ENCODE measurements around the gene PDZD2. TPM values are rescaled to one million over a fixed set of nuclear protein-coding genes. Genes with fewer than 3 reads are reported as not detected.
"Not testable (repeated sequence)": the region's sequence is repeated elsewhere in the genome, so short reads cannot be mapped to it uniquely, and the experiment has no call there.

The PDZD2 gene
- total RNA-seq, 3 donors from 2014 or later (not counting 1 experiment from before 2014, with no cell fraction given), result 0.50 to 1.3 (median 0.66) TPM

DNA sequence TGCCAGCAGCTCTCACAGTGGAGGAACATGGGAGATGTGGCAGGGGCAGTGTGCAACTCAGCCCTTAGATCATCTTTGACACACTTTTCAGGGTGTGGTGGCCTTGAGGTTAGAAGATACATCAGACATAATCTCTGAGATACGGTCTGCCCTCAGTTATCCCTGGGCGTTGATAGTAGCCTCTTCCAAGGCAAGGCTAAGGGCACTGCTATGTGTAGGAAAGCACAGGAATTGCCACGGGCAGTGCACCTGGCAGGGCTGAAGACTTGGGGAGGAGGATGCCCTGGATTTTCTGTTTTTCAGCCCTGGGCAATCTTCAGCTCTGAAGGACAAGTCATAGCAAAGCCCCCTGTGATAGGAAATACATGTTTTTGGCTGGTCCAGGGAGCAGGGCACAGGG lies 328.5 kb downstream of the PDZD2 start:
- Mint-ChIP-seq H3K36me3 (no peaks in the 10 kb centered on the region), H3K4me3 (no peak overlapping the region), H3K27ac (no peak overlapping the region), H3K9me3 (no peaks in the 10 kb centered on the region), H3K4me1 (peaks cover 0 to 6% of the 10 kb centered on the region in 2 donors), H3K27me3 (ENCODE audit: low read depth in 2 of 2) (peaks cover 0 to 3% of the 10 kb centered on the region in 2 donors)
- no peak for ATAC-seq
- 73% methylated on average over 3 of the region's 3 CpGs for whole genome bisulfite sequencing (ENCODE audit: insufficient coverage)
- intact Hi-C loops (cut with micrococcal nuclease), result no loop called here
- H3K9me3 ChIP-seq (ENCODE audit: control insufficient read depth, insufficient read depth, low read length), result no peaks in the 10 kb centered on the region
- no peak for DNase-seq
- no peak overlapping the region for H3K4me3 ChIP-seq (ENCODE audit: low read length)
- no peak for TF ChIP-seq CTCF (IDR thresholded peaks at IDR 0.05)
- H3K27ac ChIP-seq (ENCODE audit: low read length), result no peak overlapping the region
- H3K36me3 ChIP-seq (ENCODE audit: control insufficient read depth, insufficient read depth, low read length), result no peaks in the 10 kb centered on the region
- no peaks in the 10 kb centered on the region for H3K27me3 ChIP-seq (ENCODE audit: control insufficient read depth, insufficient read depth, low read length)
- no peaks in the 10 kb centered on the region for H3K4me1 ChIP-seq (ENCODE audit: control insufficient read depth, insufficient read depth, low read length)

- no peak overlapping the region for H3K27ac Mint-ChIP-seq
- intact Hi-C loops (cut with micrococcal nuclease), result no loop called here
Measured at GRCh38 chr5:31972558-31972957, 333.6 kb downstream of the PDZD2 start.

DNA sequence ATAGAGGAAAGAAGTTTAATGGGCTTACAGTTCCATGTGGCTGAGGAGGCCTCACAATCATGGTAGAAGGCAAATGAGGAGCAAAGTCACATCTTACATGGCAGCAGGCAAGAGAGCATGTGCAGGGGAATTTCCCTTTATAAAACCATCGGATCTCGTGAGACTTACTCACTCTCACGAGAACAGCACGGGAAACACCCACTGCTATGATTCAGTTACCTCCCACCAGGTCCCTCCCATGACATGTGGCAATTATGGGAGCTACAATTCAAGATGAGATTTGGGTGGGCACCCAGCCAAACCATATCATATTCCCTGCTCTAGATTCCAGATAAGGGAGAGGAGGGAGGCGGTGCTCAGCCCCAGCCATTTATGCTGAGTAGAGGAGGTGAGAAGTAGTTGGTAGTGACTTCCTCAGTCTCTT lies 336.3 kb downstream of the PDZD2 start:
- 60% methylated on average over 3 of the region's 5 CpGs for WGBS (ENCODE audit: insufficient coverage)
- H3K4me1 Mint-ChIP-seq; H3K27me3 Mint-ChIP-seq (ENCODE audit: low read depth in 2 of 2); DNase-seq; H3K36me3 Mint-ChIP-seq; H3K27ac Mint-ChIP-seq; intact Hi-C loops (cut with micrococcal nuclease); H3K4me1 ChIP-seq (ENCODE audit: control insufficient read depth, insufficient read depth, low read length); H3K9me3 Mint-ChIP-seq; H3K27ac ChIP-seq (ENCODE audit: low read length); H3K9me3 ChIP-seq (ENCODE audit: control insufficient read depth, insufficient read depth, low read length); H3K4me3 ChIP-seq (ENCODE audit: low read length); H3K4me3 Mint-ChIP-seq; ATAC-seq; H3K36me3 ChIP-seq (ENCODE audit: control insufficient read depth, insufficient read depth, low read length); H3K27me3 ChIP-seq (ENCODE audit: control insufficient read depth, insufficient read depth, low read length): not testable (repeated sequence)

More at GRCh38 chr5:31972558-31972957, 333.6 kb downstream of the PDZD2 start:
- H3K36me3 ChIP-seq (ENCODE audit: control insufficient read depth, insufficient read depth, low read length), result no peaks in the 10 kb centered on the region
- H3K9me3 Mint-ChIP-seq, result no peaks in the 10 kb centered on the region
- no peak for ATAC-seq
- H3K4me3 Mint-ChIP-seq, result no peak overlapping the region
- H3K36me3 Mint-ChIP-seq, result no peaks in the 10 kb centered on the region
- no peak overlapping the region for H3K27ac ChIP-seq (ENCODE audit: low read length)
- H3K4me1 Mint-ChIP-seq, result no peaks in the 10 kb centered on the region
- no peak for DNase-seq
- H3K4me3 ChIP-seq (ENCODE audit: low read length), result no peak overlapping the region
- TF ChIP-seq CTCF (IDR thresholded peaks at IDR 0.05), result no peak
- H3K9me3 ChIP-seq (ENCODE audit: control insufficient read depth, insufficient read depth, low read length), result no peaks in the 10 kb centered on the region
- H3K27me3 ChIP-seq (ENCODE audit: control insufficient read depth, insufficient read depth, low read length), result no peaks in the 10 kb centered on the region
- no peaks in the 10 kb centered on the region for H3K4me1 ChIP-seq (ENCODE audit: control insufficient read depth, insufficient read depth, low read length)
- peaks cover 0 to 3% of the 10 kb centered on the region in 2 donors for H3K27me3 Mint-ChIP-seq (ENCODE audit: low read depth in 2 of 2)

GRCh38 chr5:31976169-31976568 lies 337.2 kb downstream of the PDZD2 start:
- no peaks in the 10 kb centered on the region for H3K9me3 ChIP-seq (ENCODE audit: control insufficient read depth, insufficient read depth, low read length)
- WGBS (ENCODE audit: insufficient coverage), result 80% methylated on average over 1 of the region's 1 CpG
- intact Hi-C loops (cut with micrococcal nuclease), result no loop called here

More at GRCh38 chr5:31976169-31976568, 337.2 kb downstream of the PDZD2 start:
- no peaks in the 10 kb centered on the region for H3K36me3 ChIP-seq (ENCODE audit: control insufficient read depth, insufficient read depth, low read length)
- TF ChIP-seq CTCF (IDR thresholded peaks at IDR 0.05), result no peak
- H3K9me3 Mint-ChIP-seq, result no peaks in the 10 kb centered on the region
- no peaks in the 10 kb centered on the region for H3K4me1 Mint-ChIP-seq
- peaks cover 0 to 3% of the 10 kb centered on the region in 2 donors for H3K27me3 Mint-ChIP-seq (ENCODE audit: low read depth in 2 of 2)
- no peaks in the 10 kb centered on the region for H3K27me3 ChIP-seq (ENCODE audit: control insufficient read depth, insufficient read depth, low read length)
- no peak overlapping the region for H3K4me3 ChIP-seq (ENCODE audit: low read length)
- no peak overlapping the region for H3K27ac Mint-ChIP-seq
- H3K4me1 ChIP-seq (ENCODE audit: control insufficient read depth, insufficient read depth, low read length), result no peaks in the 10 kb centered on the region
- DNase-seq, result no peak
- H3K27ac ChIP-seq (ENCODE audit: low read length), result no peak overlapping the region
- H3K36me3 Mint-ChIP-seq, result no peaks in the 10 kb centered on the region
- H3K4me3 Mint-ChIP-seq, result no peak overlapping the region
- ATAC-seq, result no peak

Data from natural killer cell (primary cell).